HG02642 (cell line): ENCODE data around the gene KLRD1.
"Not testable (repeated sequence)": the region's sequence is repeated elsewhere in the genome, so short reads cannot be mapped to it uniquely, and the experiment has no call there.

Experiments
- ATAC-seq: cut with Tn5 transposase; IDR thresholded peaks from one replicate; pipeline ENCODE4 v1.9.1; 2021; ENCODE audit warnings: mild to moderate bottlenecking; ENCODE audit not compliant: unreplicated experiment, poor library complexity

KLRD1 gene

GRCh38 chr12:10307630-10308029, at the start of gene KLRD1:
KLRD1 (plus strand) TSS chr12:10307870; CDS start chr12:10308078, 208 bp downstream.
- no peak for ATAC-seq

GRCh38 chr12:10260927-10261326, 46.7 kb upstream of the KLRD1 start:
- no peak for ATAC-seq

- no peak for ATAC-seq
Observed at GRCh38 chr12:10268037-10268436, 39.6 kb upstream of the KLRD1 start.

GRCh38 chr12:10272467-10272866, 35.2 kb upstream of the KLRD1 start:
- no peak for ATAC-seq

GRCh38 chr12:10276774-10277173, 30.9 kb upstream of the KLRD1 start:
- no peak for ATAC-seq

- ATAC-seq, result no peak
Observed at GRCh38 chr12:10278104-10278503, 29.6 kb upstream of the KLRD1 start.

GRCh38 chr12:10279937-10280336, 27.7 kb upstream of the KLRD1 start:
- ATAC-seq, result no peak

GRCh38 chr12:10283027-10283426, 24.6 kb upstream of the KLRD1 start:
- no peak for ATAC-seq

- ATAC-seq, result no peak
Observed at GRCh38 chr12:10285919-10286318, 21.8 kb upstream of the KLRD1 start.

GRCh38 chr12:10289005-10289754, 18.5 kb upstream of the KLRD1 start:
- no peak for ATAC-seq

- no peak for ATAC-seq
Observed at GRCh38 chr12:10291030-10291429, 16.6 kb upstream of the KLRD1 start.

GRCh38 chr12:10293151-10293550, 14.5 kb upstream of the KLRD1 start:
- ATAC-seq, result no peak

GRCh38 chr12:10293570-10294227, 14.0 kb upstream of the KLRD1 start:
- no peak for ATAC-seq

GRCh38 chr12:10301103-10301502, 6.6 kb upstream of the KLRD1 start:
- ATAC-seq, result no peak

- ATAC-seq, result no peak
Observed at GRCh38 chr12:10304161-10304574, 3.5 kb upstream of the KLRD1 start.

- ATAC-seq, result no peak
Observed at GRCh38 chr12:10305411-10305810, 2.3 kb upstream of the KLRD1 start.

- no peak for ATAC-seq
Observed at GRCh38 chr12:10310926-10311720, 3.5 kb downstream of the KLRD1 start.

- no peak for ATAC-seq
Observed at GRCh38 chr12:10319388-10319787, 11.7 kb downstream of the KLRD1 start.

- no peak for ATAC-seq
Observed at GRCh38 chr12:10320643-10321042, 13.0 kb downstream of the KLRD1 start.

GRCh38 chr12:10328691-10329090, 21.0 kb downstream of the KLRD1 start:
- ATAC-seq, result not testable (repeated sequence)

GRCh38 chr12:10331642-10332239, 24.1 kb downstream of the KLRD1 start:
- no peak for ATAC-seq
